IPS-18c (cell line): Measurements from ENCODE around the gene CNTN5.

Experiments
- H3K4me3 ChIP-seq: 2 replicates; pipeline ENCODE4 v1.7.0; 2013; ENCODE audit warnings: low read depth, mild to moderate bottlenecking, low read length, moderate library complexity; ENCODE audit not compliant: insufficient read depth
- H3K9me3 ChIP-seq: one replicate; pipeline ENCODE4 v1.6.1; 2013; ENCODE audit warnings: mild to moderate bottlenecking, low read length, moderate library complexity; ENCODE audit not compliant: control insufficient read depth, insufficient read depth

The CNTN5 gene

GRCh38 chr11:99320769-99321290, 300.1 kb downstream of the CNTN5 start:
- Histone ChIP-seq H3K4me3 (no peak overlapping the region), H3K9me3 (no peaks in the 10 kb centered on the region)

DNA sequence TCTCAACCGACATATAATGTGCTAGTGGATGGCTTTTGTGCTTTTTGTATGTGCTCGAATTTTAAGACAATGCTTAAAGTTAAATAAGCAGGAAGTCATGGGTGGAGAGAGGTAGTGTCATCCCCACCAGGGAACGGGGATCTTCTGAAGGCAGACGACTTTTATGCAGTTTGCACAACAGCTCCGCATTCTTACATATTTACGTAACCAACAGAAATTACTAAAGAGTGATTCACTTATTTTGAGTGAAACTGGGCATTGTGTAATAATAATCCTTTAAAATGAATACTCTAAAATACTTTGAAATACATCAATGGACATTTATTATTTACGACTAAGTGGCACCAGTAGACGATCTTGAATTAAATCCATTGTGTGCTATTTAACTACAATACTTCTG, 305.1 kb downstream of the CNTN5 start:
- Histone ChIP-seq H3K9me3 (no peaks in the 10 kb centered on the region), H3K4me3 (no peak overlapping the region)

- no peak overlapping the region for H3K4me3 ChIP-seq
- H3K9me3 ChIP-seq: no peaks in the 10 kb centered on the region
Measured at GRCh38 chr11:99327066-99327465, 306.3 kb downstream of the CNTN5 start.

DNA sequence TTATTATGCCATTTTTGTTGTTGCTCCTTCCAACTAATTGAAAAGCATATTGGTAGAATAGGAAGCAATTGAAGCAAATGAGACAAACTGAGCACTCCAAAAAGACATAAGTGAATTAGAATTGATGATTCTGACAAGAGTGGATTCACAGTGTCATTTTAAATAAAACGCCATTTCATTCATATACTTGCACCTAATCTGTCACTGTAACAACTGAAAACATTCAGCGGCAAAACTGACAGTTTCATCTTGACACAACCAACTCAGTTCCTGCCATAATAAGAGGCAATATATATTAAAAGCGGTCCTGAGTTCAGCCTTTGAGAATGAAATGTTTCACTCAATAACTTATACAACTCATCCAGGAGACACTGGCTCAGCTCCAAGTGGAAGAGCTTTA, 306.8 kb downstream of the CNTN5 start:
- no peaks in the 10 kb centered on the region for H3K9me3 ChIP-seq
- H3K4me3 ChIP-seq: no peak overlapping the region

GRCh38 chr11:99333621-99334020, 312.9 kb downstream of the CNTN5 start:
- Histone ChIP-seq H3K4me3 (no peak overlapping the region), H3K9me3 (no peaks in the 10 kb centered on the region)

DNA sequence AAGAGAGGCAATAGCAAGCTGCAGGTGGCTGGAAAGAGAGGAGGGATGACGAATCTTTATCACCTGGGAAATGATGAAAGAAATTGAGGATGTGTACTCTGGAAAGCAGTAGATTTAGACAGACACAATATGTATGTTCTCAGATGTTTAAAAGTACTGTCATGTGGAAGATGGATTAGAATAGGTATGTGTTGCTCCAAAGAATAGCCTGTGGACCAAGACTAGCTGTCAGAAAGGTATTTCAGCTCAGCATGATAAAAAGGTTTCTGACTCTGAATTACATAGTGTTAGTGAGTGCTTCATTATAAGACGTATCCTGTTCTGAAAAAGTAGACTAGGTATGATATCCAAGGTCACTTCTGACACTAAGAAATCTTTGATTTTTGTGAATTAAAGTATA, 322.4 kb downstream of the CNTN5 start:
- H3K9me3 ChIP-seq: no peaks in the 10 kb centered on the region

GRCh38 chr11:99349151-99349673, 328.5 kb downstream of the CNTN5 start:
- Histone ChIP-seq H3K9me3 (no peaks in the 10 kb centered on the region), H3K4me3 (no peak overlapping the region)

More for the DNA sequence above, 322.4 kb downstream of the CNTN5 start:
- no peak overlapping the region for H3K4me3 ChIP-seq

DNA sequence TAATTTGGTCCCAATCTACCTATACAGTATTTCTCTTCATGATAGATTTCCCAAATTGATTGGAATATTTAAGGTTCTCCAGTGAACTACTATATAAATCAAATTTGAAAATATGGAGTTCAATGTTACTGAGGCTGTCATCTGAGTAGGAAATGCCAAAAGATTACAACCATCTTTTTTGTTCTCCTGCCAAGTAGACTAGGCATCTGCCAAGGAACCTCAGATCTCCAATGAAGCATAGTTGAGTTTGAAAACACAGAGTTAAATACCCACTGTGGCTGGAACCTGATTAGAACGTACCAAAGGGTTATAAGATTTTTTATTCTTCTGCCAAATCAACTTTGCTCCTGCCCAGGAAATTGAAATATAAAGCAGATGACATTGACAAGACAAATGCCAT, 330.9 kb downstream of the CNTN5 start:
- Histone ChIP-seq H3K9me3 (no peaks in the 10 kb centered on the region), H3K4me3 (no peak overlapping the region)

GRCh38 chr11:99352642-99353041, 331.9 kb downstream of the CNTN5 start:
- Histone ChIP-seq H3K4me3 (no peak overlapping the region), H3K9me3 (no peaks in the 10 kb centered on the region)

GRCh38 chr11:99366546-99366945, 345.8 kb downstream of the CNTN5 start:
- Histone ChIP-seq H3K9me3 (no peaks in the 10 kb centered on the region), H3K4me3 (no peak overlapping the region)

DNA sequence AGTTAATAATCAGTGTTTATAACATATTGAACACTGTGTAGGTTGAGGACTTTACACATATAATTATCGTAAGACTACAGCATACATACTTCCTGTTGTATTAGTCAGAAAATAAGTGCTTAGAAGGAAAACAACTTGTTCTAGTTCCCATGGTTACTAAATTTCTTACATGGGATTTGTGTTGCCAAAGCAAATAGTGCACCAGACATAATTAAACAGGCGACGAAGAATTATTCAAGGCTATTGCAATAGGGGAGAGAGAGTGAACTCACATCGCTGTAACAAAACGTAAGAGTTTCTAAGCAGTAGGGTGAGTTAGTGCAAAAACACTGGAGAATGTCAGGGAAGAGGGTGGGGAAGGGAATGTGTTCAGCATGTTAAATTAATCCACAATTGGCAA, 347.8 kb downstream of the CNTN5 start:
- H3K9me3 ChIP-seq: no peaks in the 10 kb centered on the region
- H3K4me3 ChIP-seq: no peak overlapping the region

DNA sequence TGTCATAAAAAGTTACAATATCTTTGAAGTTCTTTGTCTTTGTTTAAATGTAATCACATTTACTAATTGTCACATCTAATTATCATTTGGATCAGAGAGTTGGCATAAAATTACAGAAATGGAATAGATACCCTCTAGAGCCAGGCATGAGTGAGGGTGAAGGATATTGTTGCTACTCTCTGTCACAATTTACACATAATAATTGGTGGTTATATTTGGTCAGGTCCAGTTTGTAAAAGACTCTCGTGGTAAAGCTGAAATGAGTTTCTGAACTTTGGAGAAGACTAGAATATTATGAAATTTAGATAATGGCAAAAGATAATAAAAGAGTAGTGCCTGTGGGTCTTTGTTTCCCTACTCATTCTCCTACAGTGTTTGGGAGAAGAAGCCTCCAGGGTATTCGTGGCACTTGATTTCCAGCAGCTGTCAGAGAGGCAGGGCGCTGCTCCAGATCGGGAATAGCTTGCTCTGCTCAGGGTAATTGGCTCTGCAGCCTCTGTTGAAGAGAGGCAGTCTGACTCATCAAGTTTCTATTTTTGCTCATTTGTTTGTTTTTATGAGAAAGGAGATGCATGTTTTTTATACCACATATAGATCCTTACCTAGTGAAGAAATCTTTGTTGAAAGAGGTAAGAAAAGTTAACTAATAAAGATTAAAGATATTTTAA, 349.9 kb downstream of the CNTN5 start:
- no peak overlapping the region for H3K4me3 ChIP-seq
- H3K9me3 ChIP-seq: no peaks in the 10 kb centered on the region

GRCh38 chr11:99371257-99371656, 350.5 kb downstream of the CNTN5 start:
- no peak overlapping the region for H3K4me3 ChIP-seq
- no peaks in the 10 kb centered on the region for H3K9me3 ChIP-seq

DNA sequence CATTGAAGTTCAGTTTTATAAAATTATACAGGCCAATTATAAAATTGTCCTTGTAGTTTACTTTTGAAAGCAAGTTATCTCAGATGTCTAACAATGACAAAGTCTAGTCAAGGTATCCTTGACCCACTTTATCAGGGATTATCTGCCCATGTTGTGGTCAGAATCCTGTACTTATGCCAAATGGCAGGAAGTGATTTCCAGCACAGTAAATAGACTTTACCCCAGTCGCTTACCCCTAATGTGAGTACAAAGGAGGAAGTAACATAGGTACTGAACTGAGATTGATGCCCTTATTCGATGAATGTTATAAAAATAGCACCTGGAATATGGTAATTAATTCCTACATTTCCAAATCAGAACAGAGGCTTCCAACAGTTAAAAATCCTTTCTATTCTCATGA, 355.7 kb downstream of the CNTN5 start:
- no peaks in the 10 kb centered on the region for H3K9me3 ChIP-seq
- H3K4me3 ChIP-seq: no peak overlapping the region

- no peaks in the 10 kb centered on the region for H3K9me3 ChIP-seq
Measured at GRCh38 chr11:99383648-99384245, 363.0 kb downstream of the CNTN5 start.

GRCh38 chr11:99391245-99391644, 370.5 kb downstream of the CNTN5 start:
- no peak overlapping the region for H3K4me3 ChIP-seq
- H3K9me3 ChIP-seq: no peaks in the 10 kb centered on the region

More at GRCh38 chr11:99383648-99384245, 363.0 kb downstream of the CNTN5 start:
- no peak overlapping the region for H3K4me3 ChIP-seq

DNA sequence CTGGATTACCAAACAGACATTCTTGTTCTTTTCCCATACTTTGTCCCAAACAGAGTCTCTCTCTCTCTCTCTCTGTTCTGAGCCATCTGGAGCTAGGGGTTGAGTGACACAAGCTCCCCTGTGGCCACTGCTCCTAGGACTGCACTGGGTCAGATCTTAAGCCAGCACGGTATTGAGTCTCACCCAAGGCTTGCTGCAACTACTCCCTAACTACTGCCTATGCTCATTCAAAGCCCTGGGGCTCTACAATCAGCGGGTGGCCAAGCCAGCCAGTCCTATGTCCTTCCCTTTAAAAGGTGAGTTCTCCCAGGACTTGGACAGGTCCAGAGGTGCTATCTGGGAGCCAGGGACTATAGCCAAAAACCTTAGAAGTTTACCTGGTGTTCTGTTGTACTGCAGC, 385.6 kb downstream of the CNTN5 start:
- H3K9me3 ChIP-seq: no peaks in the 10 kb centered on the region
- H3K4me3 ChIP-seq: no peak overlapping the region

DNA sequence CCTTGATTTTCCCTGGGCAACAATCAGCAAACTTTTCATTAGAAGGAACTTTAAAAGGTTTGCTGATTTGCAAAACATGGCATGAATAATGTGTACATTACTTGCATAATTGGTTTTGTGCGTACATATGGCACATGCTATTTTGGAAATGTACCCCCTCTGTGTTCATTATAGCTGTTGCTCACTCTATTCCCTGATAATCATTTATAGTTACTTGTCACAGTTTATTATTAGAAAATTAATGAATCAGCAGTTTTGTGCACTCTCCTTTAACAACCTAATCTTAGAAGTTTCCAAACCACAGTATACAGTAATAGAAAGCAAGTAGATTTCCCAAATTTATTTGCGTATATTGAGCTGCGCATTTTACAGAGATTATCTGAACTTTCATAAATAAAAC, 389.9 kb downstream of the CNTN5 start:
- Histone ChIP-seq H3K4me3 (no peak overlapping the region), H3K9me3 (no peaks in the 10 kb centered on the region)
